Measurements from ENCODE around the gene MRPS6.
A peak's percentile ranks its signal among the peaks of the same experiment; 100 is the strongest.

GRCh38 chr21:34073032-34073748 is at the start of gene MRPS6, which contains the start of gene SLC5A3:
- peak; percentile 23 for TF ChIP-seq POLR2A (IDR thresholded peaks at IDR 0.05; ENCODE audit: low read length)
- TF ChIP-seq GATA1 (IDR thresholded peaks at IDR 0.05; ENCODE audit: low read depth, low read length): no peak
